NCI-H2171 treated with DMSO at 0.1 percent for 48 hours (cell line): ENCODE data around the gene GSTO2.

Source experiments
- DNase-seq: peaks from one replicate; lab custom pipeline; 2025; lab: John Stamatoyannopoulos, UW

Gene GSTO2

DNA sequence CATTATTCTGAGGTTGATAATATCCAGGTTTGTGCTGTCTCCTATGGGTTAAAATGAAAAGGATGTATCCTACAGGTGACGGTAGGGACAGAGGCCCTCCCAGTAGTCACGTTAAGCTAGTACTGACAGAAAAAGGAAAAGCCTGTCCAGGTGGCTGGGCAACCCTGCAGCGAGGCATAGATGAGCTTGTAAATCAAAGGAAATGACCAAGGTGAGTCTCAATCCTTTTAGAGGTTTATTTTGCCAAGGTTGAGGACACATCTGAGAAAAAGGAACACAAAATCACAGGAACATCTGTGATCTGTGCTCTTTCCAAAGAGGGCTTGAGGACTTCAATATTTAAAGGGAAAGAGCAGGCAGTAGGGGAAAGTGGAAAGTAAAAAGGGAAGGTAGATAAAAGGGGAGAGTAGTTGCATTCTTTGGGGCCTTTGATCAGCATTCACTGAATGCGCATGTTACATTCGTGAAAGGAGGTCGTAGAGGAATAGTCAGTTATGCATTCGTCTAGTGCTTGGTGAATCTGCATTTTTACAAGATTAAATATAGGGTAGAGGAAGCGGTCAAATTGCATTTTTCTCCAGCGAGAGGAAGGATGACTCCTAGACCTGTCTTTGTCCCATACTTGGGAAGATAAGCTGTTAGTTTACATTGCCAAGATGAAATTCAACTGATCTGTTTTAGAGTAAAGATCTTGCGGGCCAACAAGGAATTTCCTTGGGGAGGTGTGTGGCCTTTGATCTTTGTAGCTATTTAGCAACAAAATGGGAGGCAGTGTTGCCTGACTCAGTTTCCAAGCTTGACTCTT lies 15.2 kb upstream of the GSTO2 start:
- no peak for DNase-seq

DNA sequence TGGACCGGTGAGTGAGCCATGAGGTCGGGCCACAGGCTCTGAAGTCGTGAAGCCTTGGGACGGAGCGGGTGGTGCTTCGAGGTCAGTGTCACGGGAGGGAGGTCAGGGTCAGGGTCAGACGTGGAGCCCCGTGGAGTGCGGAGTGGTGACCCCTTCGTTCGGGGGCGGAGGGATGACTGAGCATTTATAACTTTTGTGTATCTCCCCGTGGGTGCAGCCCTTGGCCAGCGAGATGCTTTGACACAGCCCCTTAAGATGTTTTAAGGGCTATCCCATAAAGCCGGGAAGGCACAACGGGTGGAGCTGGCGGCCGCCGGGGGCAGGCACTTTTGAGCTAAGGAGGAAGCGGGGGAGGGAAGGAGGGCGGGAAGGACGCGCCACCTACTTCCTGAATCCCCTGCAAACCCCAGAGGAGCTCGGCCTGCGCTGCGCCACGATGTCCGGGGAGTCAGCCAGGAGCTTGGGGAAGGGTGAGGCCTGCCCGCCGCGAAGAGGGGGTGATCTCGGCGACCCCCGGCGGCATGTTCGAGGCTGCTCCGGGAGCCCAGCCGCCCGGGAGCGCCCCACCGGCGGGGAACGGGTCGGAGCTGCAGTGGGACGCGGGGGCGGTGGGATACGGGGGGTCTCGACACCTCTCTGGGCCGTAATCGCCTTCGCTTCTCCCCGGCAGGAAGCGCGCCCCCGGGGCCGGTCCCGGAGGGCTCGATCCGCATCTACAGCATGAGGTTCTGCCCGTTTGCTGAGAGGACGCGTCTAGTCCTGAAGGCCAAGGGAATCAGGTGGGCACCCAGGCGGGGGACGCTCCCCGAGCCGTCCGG lies 14.3 kb upstream of the GSTO2 start, which contains the start of gene GSTO1:
TSS of gene GSTO1 (plus strand) at position 400 of the 818 bp plus-strand sequence. CDS start at position 437, 37 bp downstream.
- peak; percentile 55 for DNase-seq

GRCh38 chr10:104255311-104255981 lies 13.5 kb upstream of the GSTO2 start:
- no peak for DNase-seq

GRCh38 chr10:104256335-104256961 lies 12.5 kb upstream of the GSTO2 start:
- no peak for DNase-seq

DNA sequence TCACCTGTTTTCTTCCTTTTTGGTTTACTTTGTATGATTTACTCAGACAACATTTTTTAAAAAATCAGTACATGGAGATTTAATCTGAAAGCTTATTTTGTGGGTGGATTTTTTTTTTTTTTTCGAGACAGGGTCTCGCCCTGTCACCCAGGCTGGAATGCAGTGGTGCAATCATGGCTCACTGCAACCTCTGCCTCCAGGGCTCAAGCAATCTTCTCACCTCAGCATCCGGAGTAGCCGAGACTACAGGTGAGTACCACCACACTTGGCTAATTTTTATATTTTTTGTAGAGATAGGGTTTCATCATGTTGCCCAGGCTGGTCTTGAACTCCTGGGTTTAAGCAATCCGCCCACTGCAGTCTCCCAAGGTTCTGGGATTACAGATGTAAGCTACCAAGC lies 11.7 kb upstream of the GSTO2 start:
- DNase-seq, result no peak

DNA sequence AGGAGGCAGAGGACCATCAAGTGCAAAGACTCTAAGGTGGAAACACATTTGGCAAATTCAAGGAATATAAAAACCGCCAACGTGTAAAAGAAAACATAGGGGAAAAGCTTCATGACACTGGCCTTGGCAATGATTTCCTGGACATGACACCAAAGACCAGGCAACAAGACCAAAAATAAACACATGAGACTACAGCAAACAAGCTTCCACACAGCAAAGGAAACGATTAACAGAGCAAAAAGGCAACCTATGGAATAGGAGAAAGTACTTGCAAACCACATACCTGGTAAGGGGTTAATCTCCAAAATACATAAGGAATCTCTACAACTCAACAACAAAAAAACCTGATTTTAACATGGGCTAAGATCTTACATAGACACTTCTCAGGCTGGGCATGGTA lies 10.8 kb upstream of the GSTO2 start:
- DNase-seq, result no peak

GRCh38 chr10:104259456-104259855 lies 9.5 kb upstream of the GSTO2 start:
- no peak for DNase-seq

GRCh38 chr10:104259999-104260774 lies 8.8 kb upstream of the GSTO2 start:
- no peak for DNase-seq

DNA sequence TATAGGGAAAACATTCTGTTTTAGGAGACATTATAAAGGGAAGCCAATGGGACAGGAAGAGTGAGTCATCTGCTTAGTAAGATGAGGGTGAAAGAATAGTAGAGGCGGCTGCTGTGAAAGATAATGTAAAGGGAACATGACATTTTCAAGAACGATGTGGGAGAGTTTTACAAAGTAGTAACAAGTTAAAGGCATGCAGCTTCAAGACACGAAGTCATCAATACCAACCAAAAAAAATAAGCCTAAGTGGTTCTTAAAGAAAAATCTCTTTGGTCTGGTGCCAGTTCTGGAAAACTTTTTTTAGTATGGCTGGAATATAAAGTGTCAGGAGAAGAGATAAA lies 8.2 kb upstream of the GSTO2 start:
- DNase-seq, result no peak

GRCh38 chr10:104262055-104262454 lies 6.9 kb upstream of the GSTO2 start:
- DNase-seq, result no peak

- DNase-seq, result no peak
These were observed 4.2 kb upstream of the GSTO2 start for GRCh38 chr10:104264783-104265182.

DNA sequence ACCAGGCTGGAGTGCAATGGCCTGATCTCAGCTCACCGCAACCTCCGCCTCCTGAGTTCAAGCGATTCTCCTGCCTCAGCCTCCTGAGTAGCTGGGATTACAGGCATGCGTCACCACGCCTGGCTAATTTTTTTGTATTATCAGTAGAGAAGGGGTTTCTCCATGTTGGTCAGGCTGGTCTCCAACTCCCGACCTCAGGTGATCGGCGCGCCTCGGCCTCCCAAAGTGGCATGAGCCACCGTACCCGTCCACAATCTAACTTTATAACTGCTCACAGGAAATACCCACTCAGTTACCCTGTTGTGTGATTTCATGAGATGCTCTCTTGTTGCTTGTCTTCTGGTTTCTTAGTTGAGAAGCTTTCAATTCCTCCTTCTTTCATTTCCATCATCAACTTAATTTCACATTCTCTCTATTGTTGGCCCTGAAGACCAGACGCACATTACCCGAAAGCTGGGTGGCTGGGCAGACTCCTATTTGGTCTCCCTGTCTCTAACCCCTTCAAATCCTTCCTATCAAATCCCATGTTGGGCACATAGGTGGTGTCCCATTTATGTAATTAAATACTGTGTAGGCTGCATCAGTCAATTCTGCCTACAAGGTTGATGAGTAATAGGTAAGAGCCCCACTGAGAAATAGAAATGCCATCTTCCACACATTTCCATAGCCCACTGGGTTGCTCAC lies 1.1 kb upstream of the GSTO2 start:
- DNase-seq, result no peak

DNA sequence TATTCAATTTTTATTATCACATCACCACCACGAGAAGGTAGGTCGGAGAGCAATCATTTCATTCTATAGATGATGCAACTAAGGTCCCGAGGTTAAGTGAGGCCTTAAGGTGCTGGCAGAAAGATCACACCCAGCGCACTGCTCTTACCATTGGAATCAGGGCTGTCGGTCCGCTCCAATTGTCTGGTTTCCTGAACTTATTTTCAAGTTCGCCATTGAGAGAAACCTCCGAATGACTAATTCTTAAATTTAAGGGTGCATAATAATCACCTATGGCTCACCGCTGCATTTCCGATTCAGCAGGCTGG lies 625 bp upstream of the GSTO2 start:
- DNase-seq, result no peak

DNA sequence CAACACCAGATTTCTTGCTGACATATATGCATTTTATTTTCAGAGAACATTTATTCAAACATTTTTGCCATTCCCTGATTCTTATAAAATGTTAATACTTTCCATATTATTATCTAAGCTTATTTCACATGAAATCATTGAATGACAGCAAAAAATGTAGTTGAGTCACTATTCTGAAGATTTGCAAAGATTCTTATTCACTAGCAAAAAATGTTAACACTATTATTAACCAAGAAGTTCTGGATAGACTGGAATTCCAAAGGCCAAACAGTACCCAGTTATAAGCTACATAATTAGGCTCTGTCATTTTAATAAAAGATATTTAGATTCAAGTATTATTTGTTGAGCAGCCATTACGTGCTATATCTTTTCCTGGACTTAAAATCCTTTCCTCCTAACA lies 4.3 kb downstream of the GSTO2 start:
- DNase-seq, result no peak

GRCh38 chr10:104273899-104274575 lies 5.1 kb downstream of the GSTO2 start:
- no peak for DNase-seq

GRCh38 chr10:104274762-104275721 lies 6.1 kb downstream of the GSTO2 start:
- DNase-seq, result no peak

GRCh38 chr10:104276192-104276591 lies 7.2 kb downstream of the GSTO2 start:
- no peak for DNase-seq

DNA sequence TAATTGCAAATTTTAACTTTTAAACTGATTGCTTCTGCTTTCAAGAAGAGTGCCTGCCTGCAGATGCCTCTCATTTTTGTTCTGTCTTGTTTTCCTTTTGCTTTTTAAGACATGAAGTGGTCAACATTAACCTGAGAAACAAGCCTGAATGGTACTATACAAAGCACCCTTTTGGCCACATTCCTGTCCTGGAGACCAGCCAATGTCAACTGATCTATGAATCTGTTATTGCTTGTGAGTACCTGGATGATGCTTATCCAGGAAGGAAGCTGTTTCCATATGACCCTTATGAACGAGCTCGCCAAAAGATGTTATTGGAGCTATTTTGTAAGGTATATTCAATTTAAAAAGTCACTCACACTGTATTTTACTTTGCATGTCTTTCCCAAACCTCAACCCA lies 8.8 kb downstream of the GSTO2 start:
- DNase-seq, result no peak

DNA sequence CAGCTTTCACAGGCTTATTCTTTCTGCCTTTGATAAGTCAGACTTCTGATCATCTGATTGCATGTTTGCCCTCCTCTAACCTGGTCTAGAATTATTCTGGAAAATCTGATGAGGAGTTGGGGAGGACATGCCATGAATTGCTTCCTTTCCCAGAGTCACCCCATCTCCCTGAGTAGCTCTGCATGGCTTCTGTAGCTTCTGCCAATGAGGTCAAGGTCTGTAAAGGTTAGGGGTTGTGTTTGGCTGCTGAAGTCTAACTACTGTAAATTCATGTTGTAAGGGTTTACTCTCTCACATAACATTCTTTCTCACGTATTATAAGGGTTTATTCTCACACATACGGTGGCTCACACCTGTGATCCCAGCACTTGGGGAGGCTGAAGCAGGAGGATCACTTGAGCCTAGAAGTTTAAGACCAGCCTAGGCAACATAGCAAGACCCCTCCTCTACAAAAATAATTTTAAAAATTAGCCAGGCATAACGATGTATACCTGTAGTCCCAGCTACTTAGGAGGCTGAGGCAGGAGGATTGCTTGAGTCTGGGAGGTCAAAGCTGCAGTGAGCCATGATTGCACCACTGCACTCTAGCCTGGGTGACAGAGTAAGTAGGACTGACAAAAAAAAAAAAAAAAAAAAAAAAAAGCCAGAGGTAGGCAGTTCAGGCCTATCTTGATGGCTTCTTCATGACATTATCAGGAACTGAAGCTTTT lies 10.7 kb downstream of the GSTO2 start:
- no peak for DNase-seq
